Endothelial cell of umbilical vein (primary cell): ENCODE results near the gene CD55.

Experiments
- CTCF ChIP-seq, 2 donors: IDR thresholded peaks; 1 replicate in 1 of 2; 2 replicates in 1 of 2; pipeline ENCODE4 v1.5.1; 2011; ENCODE audit warnings: low read length in 2 of 2, mild to moderate bottlenecking in 2 of 2, moderate library complexity in 2 of 2, control low read depth in 1 of 2, inconsistent platforms in 1 of 2, low read depth in 1 of 2; ENCODE audit not compliant: insufficient read depth in 1 of 2; ENCODE audit errors: extremely low read depth in 1 of 2
- MAX ChIP-seq: IDR thresholded peaks from 2 replicates; pipeline ENCODE4 v1.6.1; 2011; ENCODE audit not compliant: insufficient read depth, insufficient read length
- POLR2A ChIP-seq: IDR thresholded peaks from 2 replicates; pipeline ENCODE4 v1.6.1; 2012; ENCODE audit warnings: low read depth, mild to moderate bottlenecking, control low read depth, low read length

- no peak for TF ChIP-seq POLR2A
- no peak for TF ChIP-seq CTCF (IDR thresholded peaks at IDR 0.05; ENCODE audit: extremely low read depth in 1 of 2, insufficient read depth in 1 of 2, low read depth in 1 of 2, low read length in 2 of 2)
- no peak for TF ChIP-seq MAX
These were observed 39.6 kb downstream of the CD55 start for GRCh38 chr1:207361029-207361428.
